D721Med (cell line): ENCODE results near the gene HOMER3.
"Not testable (repeated sequence)": the region's sequence is repeated elsewhere in the genome, so short reads cannot be mapped to it uniquely, and the experiment has no call there.

Source experiments
- DNase-seq: peaks from one replicate; pipeline ENCODE4 v3.0.0; 2011; ENCODE audit warnings: low spot score; ENCODE audit not compliant: insufficient read length
- FAIRE-seq: peaks from 2 replicates; lab custom pipeline; 2011; peaks lifted over from hg19 to GRCh38; lab: Jason Lieb, UNC
- TF ChIP-seq, protein P1 (sequence below): IDR thresholded peaks from 2 replicates; pipeline ENCODE4 v1.5.1; 2012; ENCODE audit warnings: mild to moderate bottlenecking, control low read depth; ENCODE audit not compliant: insufficient read depth; ENCODE audit errors: missing control alignments

The HOMER3 gene

DNA sequence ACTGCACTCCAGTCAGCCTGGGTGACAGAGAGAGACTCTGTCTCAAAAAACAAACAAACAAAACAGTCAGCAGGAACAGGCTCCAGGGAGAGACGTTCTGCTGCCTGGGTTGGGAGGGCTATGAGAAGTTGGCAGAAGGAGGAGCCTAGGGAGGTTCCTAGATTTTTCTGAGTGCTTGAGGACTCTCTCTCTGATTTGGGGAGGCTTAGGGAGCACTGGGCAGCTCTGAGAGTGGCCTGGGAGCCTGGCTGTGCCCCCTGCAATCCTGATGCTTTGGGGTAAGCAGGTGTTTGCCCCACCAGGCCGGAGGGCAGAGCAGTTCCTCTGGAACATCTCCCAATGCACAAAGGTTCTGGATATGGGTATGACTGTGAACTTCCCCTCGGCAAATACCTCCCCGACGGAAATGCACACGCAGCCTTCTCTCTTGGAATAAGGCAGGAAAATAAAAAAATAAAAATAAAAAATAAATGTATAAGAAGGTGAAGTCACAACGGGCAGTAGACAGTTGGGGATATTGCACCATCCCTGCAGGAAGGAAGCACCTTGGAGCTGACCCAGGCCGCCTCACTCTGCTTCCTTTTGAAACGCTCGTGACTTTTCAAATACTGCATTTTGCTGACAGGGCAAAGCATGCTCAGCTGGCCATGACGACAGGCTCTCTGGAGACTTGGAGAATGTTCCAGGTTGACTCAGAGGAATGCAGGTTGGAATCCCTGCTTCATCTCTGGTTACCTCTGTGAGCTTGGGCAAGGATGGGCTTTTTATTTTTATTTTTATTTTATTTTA lies 26.5 kb upstream of the HOMER3 start:
- DNase-seq (no peak), FAIRE-seq (no peak)
- TF ChIP-seq, protein P1, sequence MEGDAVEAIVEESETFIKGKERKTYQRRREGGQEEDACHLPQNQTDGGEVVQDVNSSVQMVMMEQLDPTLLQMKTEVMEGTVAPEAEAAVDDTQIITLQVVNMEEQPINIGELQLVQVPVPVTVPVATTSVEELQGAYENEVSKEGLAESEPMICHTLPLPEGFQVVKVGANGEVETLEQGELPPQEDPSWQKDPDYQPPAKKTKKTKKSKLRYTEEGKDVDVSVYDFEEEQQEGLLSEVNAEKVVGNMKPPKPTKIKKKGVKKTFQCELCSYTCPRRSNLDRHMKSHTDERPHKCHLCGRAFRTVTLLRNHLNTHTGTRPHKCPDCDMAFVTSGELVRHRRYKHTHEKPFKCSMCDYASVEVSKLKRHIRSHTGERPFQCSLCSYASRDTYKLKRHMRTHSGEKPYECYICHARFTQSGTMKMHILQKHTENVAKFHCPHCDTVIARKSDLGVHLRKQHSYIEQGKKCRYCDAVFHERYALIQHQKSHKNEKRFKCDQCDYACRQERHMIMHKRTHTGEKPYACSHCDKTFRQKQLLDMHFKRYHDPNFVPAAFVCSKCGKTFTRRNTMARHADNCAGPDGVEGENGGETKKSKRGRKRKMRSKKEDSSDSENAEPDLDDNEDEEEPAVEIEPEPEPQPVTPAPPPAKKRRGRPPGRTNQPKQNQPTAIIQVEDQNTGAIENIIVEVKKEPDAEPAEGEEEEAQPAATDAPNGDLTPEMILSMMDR, result no peak

GRCh38 chr19:18966307-18966706 lies 25.3 kb upstream of the HOMER3 start:
- FAIRE-seq (no peak), DNase-seq (no peak)
- TF ChIP-seq, protein P1, result no peak

DNA sequence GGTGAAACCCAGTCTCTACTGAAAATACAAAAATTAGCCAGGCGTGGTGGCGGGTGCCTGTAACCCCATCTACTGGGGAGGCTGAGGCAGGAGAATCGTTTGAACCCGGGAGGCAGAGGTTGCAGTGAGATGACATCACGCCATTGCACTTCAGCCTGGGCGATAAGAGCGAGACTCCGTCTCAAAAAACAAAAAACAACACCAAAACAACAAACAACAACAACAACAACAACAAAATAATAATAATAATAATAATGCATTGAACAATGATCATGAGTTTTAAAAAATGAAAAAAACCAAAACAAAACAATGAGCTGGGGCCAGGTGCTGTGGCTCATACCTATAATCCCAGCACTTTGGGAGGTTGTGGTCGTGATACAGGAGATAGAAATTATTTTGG lies 23.1 kb upstream of the HOMER3 start:
- no peak for FAIRE-seq
- TF ChIP-seq, protein P1, result no peak
- DNase-seq, result no peak

DNA sequence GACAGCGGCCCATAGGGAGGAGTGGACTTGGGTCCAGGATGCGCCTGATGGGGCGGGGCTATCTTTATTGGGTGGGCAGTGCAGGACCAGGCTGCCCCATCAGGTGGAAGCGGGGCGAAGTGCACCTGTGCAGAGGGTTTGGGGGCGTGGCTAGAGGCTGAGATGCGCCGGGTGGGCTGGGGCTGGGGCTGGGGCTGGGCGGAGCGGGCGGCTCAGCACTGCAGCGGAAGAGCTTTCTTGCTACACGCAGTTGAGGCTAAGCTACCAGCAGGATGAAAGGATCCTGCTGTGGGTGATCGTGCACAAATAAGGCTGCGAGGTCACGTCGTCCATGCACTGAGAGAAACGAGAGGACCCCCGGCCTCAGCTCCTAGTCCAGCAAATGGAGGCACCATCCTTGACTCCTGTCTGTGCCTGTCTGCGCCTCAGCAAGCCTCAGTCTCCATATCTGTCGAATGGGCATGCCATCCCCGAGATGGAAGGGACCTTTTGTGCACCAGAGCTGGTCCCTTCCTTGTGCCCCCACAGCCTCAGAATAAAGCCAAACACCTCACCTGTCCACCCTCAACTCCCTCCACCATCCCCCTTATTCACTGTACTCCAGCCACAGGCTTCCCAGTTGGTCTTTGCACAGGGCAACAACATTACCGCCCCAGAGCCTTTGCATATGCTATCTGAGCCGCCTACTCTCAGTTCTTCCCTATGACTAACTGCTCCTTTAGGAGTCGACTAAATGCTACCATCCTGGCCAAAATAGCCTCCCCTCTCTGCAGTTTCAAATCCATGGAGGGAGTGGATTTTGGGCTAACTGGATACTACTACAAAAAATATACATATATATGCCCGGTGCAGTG lies 21.0 kb upstream of the HOMER3 start:
- TF ChIP-seq, protein P1, result no peak
- DNase-seq, result no peak
- FAIRE-seq, result no peak

- FAIRE-seq, result no peak
- no peak for DNase-seq
- TF ChIP-seq, protein P1, result no peak
These were observed 19.4 kb upstream of the HOMER3 start for GRCh38 chr19:18960370-18960769.

DNA sequence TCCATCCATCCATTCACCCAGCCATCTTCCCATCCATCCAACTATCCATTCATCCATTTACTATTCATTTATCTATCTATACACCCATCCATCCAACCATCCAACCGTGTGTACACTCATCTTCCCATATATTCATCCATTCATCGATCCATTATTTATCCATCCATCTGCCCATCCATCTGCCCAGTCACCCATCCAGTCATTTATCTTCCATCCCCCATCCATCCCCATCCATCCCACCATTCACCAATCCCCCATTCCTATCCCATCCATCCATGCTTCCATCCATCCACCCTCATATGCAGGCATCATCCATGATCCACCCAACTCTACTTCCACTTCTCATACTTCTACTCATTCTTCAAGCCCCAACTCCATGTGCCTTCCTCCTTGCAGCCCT lies 14.0 kb upstream of the HOMER3 start:
- DNase-seq, result no peak
- FAIRE-seq, result no peak
- TF ChIP-seq, protein P1, result no peak

GRCh38 chr19:18954094-18954493 lies 13.1 kb upstream of the HOMER3 start:
- TF ChIP-seq, protein P1, result no peak
- DNase-seq (no peak), FAIRE-seq (no peak)

GRCh38 chr19:18952364-18953003 lies 11.5 kb upstream of the HOMER3 start:
- not testable (repeated sequence) for FAIRE-seq, DNase-seq
